Measurements from ENCODE around the gene ACAT2. TPM values are rescaled to one million over a fixed set of nuclear protein-coding genes. Genes with fewer than 3 reads are reported as not detected.
"Not testable (repeated sequence)": the region's sequence is repeated elsewhere in the genome, so short reads cannot be mapped to it uniquely, and the experiment has no call there.

The ACAT2 gene
- total RNA-seq, 2 donors from 2014 or later, result 66.2 to 90.3 TPM

DNA sequence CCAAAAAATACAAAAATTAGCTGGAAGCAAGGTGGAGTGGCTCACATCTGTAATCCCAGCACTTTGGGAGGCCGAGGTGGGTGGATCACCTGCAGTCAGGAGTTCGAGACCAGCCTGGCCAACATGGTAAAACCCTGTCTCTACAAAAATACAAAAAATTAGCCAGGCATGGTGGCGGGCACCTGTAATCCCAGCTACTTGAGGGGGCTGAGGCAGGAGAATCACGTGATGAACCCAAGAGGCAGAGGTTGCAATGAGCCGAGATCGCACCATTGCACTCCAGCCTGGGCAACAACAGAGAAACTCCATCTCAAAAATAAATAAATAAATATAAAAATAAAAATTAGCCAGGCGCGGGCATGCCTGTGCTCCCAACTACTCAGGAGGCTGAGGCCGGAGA lies 62.8 kb downstream of the ACAT2 start:
- ATAC-seq (replicated peaks); H3K27ac Mint-ChIP-seq; H3K9me3 Mint-ChIP-seq; H3K36me3 Mint-ChIP-seq (ENCODE audit: low read depth); H3K27me3 Mint-ChIP-seq; H3K4me3 Mint-ChIP-seq: not testable (repeated sequence)
- H3K4me1 Mint-ChIP-seq, result peaks cover 11% of the 10 kb centered on the region

DNA sequence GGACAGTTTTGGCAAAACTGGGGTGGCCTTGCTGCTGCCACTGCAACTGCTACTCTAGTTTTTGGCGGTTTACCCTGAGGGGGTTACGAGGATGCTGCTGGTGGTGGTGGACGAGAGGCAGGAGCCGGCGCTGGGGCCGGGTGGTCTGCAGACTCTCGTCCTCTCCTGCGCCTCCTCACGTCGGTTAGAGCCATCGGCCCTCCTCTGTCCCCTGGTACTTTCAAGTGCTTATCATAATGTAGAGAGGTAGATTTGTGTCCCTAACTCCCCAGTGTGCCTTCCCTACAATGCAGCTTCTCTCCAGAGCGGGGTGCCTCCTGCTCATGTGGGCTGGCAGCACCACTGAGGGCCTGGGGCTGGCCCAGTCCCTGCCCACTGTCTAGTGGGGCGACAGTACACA lies 64.2 kb downstream of the ACAT2 start:
- ATAC-seq (replicated peaks), result no peak
- Mint-ChIP-seq H3K27me3 (no peaks in the 10 kb centered on the region), H3K4me1 (no peaks in the 10 kb centered on the region), H3K4me3 (no peak overlapping the region), H3K9me3 (no peaks in the 10 kb centered on the region), H3K27ac (no peak overlapping the region), H3K36me3 (ENCODE audit: low read depth) (no peaks in the 10 kb centered on the region)

DNA sequence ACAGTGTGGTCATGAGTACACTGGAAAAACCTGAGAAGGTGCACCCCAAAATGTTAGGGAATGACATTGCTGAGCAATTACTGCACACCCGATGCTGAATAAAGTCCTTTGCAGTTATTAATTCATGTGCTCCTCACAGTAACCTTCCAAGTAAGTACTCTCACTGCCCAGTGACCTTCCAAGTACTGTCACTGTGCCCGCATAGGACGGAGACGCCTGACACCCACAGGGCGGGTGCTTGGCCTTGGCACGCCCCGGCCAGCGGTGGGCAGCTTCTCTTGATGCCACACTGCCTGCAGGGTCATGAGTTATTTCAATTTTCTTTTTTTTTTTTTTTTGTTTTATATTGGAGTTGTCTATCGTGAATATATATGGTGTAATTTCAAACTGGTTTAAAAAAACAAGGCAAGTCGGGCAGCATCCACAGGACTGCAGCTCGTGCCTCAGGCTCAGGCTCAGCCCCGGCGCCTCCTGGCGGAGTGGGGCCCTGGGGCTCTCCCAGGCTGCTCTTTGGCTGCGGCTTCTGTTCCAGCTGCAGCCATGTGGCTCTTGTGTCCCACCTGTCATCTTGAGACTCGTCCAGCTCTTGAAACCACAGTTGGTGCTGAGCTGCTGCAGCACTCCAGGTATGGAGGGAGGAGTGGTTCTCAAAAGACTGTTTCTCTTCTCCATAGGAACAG lies 65.3 kb downstream of the ACAT2 start:
- no peak for ATAC-seq (replicated peaks)
- H3K27me3 Mint-ChIP-seq, result no peaks in the 10 kb centered on the region

GRCh38 chr6:159828074-159828473 lies 66.2 kb downstream of the ACAT2 start:
- Mint-ChIP-seq H3K36me3 (ENCODE audit: low read depth) (no peaks in the 10 kb centered on the region), H3K4me3 (no peak overlapping the region), H3K27me3 (no peaks in the 10 kb centered on the region), H3K27ac (no peak overlapping the region), H3K9me3 (no peaks in the 10 kb centered on the region), H3K4me1 (no peaks in the 10 kb centered on the region)
- no peak for ATAC-seq (replicated peaks)

More for the DNA sequence above, 65.3 kb downstream of the ACAT2 start:
- no peaks in the 10 kb centered on the region for H3K4me1 Mint-ChIP-seq
- H3K27ac Mint-ChIP-seq, result no peak overlapping the region
- H3K36me3 Mint-ChIP-seq (ENCODE audit: low read depth), result no peaks in the 10 kb centered on the region
- no peak overlapping the region for H3K4me3 Mint-ChIP-seq
- H3K9me3 Mint-ChIP-seq, result no peaks in the 10 kb centered on the region

Other genes with a start within 250 kb of the ACAT2 start
- 100 to 1,000 TPM; 110 to 112 TPM for gene SOD2, start 68.8 kb upstream of the ACAT2 start, total RNA-seq
- 10 to 100 TPM; 79.8 to 88.5 TPM for gene WTAP, start 34.5 kb upstream of the ACAT2 start, total RNA-seq
- 100 to 1,000 TPM; 321 to 554 TPM for gene TCP1, start 27.6 kb downstream of the ACAT2 start, total RNA-seq
- gene MRPL18, start 28.4 kb downstream of the ACAT2 start, total RNA-seq, result 100 to 1,000 TPM in 1 of 2 donors, 10 to 100 TPM in 1; 61.9 to 124 TPM
- gene PNLDC1, start 38.2 kb downstream of the ACAT2 start, total RNA-seq, result under 1 TPM; 0.74 to 0.82 TPM
- not detected for gene MAS1, start 128.9 kb downstream of the ACAT2 start, total RNA-seq
- gene IGF2R, start 207.0 kb downstream of the ACAT2 start, total RNA-seq, result 10 to 100 TPM; 68.2 to 82.2 TPM

All from activated T-helper 17 cell treated with anti-CD3 and anti-CD28 coated beads, Interleukin-2, amount 50 U/mL, for 72 hours (primary cell).